CD14-positive monocyte (primary cell): ENCODE data around the gene ZFP62. TPM values are rescaled to one million over a fixed set of nuclear protein-coding genes. Genes with fewer than 3 reads are reported as not detected.

Experiments used
- DNase-seq, 3 donors: peaks; one replicate each; pipeline ENCODE4 v3.0.0-alpha.2; 2011 to 2022
- H2AFZ ChIP-seq: 2 replicates; pipeline ENCODE4 v1.6.0; 2012; ENCODE audit warnings: mild to moderate bottlenecking, low read depth, low read length, inconsistent platforms; ENCODE audit not compliant: insufficient read depth, poor library complexity, severe bottlenecking
- H3K27ac ChIP-seq, 2 donors: 1 replicate in 1 of 2; 2 replicates in 1 of 2; pipeline ENCODE4 v1.5.1; 2012 to 2013; ENCODE audit warnings: low read length in 2 of 2, control low read depth in 1 of 2, inconsistent platforms in 1 of 2, low read depth in 1 of 2, mild to moderate bottlenecking in 1 of 2
- H3K27me3 ChIP-seq, 2 donors: one replicate each; pipeline versions ENCODE4 v1.6.0 to v1.6.1; 2011 to 2013; ENCODE audit warnings: low read length in 2 of 2; ENCODE audit not compliant: control insufficient read depth in 2 of 2, insufficient read depth in 2 of 2
- H3K36me3 ChIP-seq, 2 donors: replicated peaks in 1 of 2; 1 replicate in 1 of 2; 2 replicates in 1 of 2; pipeline versions ENCODE4 v1.5.1 to v1.6.1; 2012 to 2013; ENCODE audit warnings: low read length in 2 of 2, control low read depth in 1 of 2, inconsistent platforms in 1 of 2, mild to moderate bottlenecking in 1 of 2; ENCODE audit not compliant: insufficient read depth in 2 of 2, control insufficient read depth in 1 of 2
- H3K4me1 ChIP-seq, 2 donors: 1 replicate in 1 of 2; 2 replicates in 1 of 2; pipeline versions ENCODE4 v1.5.1 to v1.6.1; 2012 to 2013; ENCODE audit warnings: low read length in 2 of 2, control low read depth in 1 of 2, inconsistent platforms in 1 of 2, mild to moderate bottlenecking in 1 of 2, moderate library complexity in 1 of 2; ENCODE audit not compliant: insufficient read depth in 2 of 2, control insufficient read depth in 1 of 2
- H3K4me2 ChIP-seq: replicated peaks from 2 replicates; pipeline ENCODE3; 2012; ENCODE audit warnings: low read length, moderate library complexity, mild to moderate bottlenecking; ENCODE audit not compliant: poor library complexity, severe bottlenecking; ENCODE audit errors: extremely low read depth
- H3K4me3 ChIP-seq, 3 experiments: fragments of 200-600 bp in 1 of 3; sonication (generic) in 1 of 3; replicated peaks in 1 of 3; 1 replicate in 2 of 3; 2 replicates in 1 of 3; pipeline ENCODE4 v1.5.1; 2011 to 2013; ENCODE audit warnings: low read length in 3 of 3, mild to moderate bottlenecking in 3 of 3, control low read depth in 2 of 3, low read depth in 2 of 3, inconsistent platforms in 1 of 3, moderate library complexity in 1 of 3
- H3K79me2 ChIP-seq: 2 replicates; pipeline ENCODE4 v1.6.0; 2012; ENCODE audit warnings: mild to moderate bottlenecking, control low read depth, inconsistent platforms, low read length, moderate library complexity; ENCODE audit not compliant: insufficient read depth
- H3K9ac ChIP-seq: 2 replicates; pipeline ENCODE4 v1.6.0; 2017; ENCODE audit warnings: low read length, mild to moderate bottlenecking; ENCODE audit not compliant: insufficient read depth, poor library complexity, severe bottlenecking
- H3K9me3 ChIP-seq, 2 donors: replicated peaks in 1 of 2; 1 replicate in 1 of 2; 2 replicates in 1 of 2; pipeline versions ENCODE4 v1.5.1 to v1.6.1; 2012 to 2013; ENCODE audit warnings: low read length in 2 of 2, control low read depth in 1 of 2; ENCODE audit not compliant: control insufficient read depth in 1 of 2, insufficient read depth in 1 of 2
- H4K20me1 ChIP-seq: 2 replicates; pipeline ENCODE4 v1.6.0; 2012; ENCODE audit warnings: mild to moderate bottlenecking, low read length, control low read depth, moderate library complexity; ENCODE audit not compliant: insufficient read depth
- H3K27ac Mint-ChIP-seq, 7 donors: one replicate each; pipeline ENCODE4 v1.8.0; 2020; ENCODE audit warnings: mild to moderate bottlenecking in 7 of 7, mixed read lengths in 7 of 7, moderate library complexity in 6 of 7, inconsistent platforms in 2 of 7
- H3K27me3 Mint-ChIP-seq, 3 donors: one replicate each; pipeline ENCODE4 v1.8.0; 2021 to 2022; ENCODE audit warnings: low read depth in 3 of 3, mild to moderate bottlenecking in 3 of 3, mixed read lengths in 3 of 3, moderate library complexity in 3 of 3, inconsistent platforms in 1 of 3
- H3K36me3 Mint-ChIP-seq, 2 donors: one replicate each; pipeline ENCODE4 v1.8.0; 2020; ENCODE audit warnings: mixed read lengths in 2 of 2, inconsistent platforms in 1 of 2, mild to moderate bottlenecking in 1 of 2
- H3K4me1 Mint-ChIP-seq: one replicate; pipeline ENCODE4 v1.8.0; 2020; ENCODE audit warnings: mild to moderate bottlenecking, mixed read lengths
- H3K4me3 Mint-ChIP-seq, 2 donors: one replicate each; pipeline ENCODE4 v1.8.0; 2020; ENCODE audit warnings: mild to moderate bottlenecking in 2 of 2, mixed read lengths in 2 of 2, moderate library complexity in 1 of 2
- H3K9me3 Mint-ChIP-seq, 7 donors: one replicate each; pipeline ENCODE4 v1.8.0; 2020 to 2022; ENCODE audit warnings: mixed read lengths in 7 of 7, mild to moderate bottlenecking in 6 of 7, moderate library complexity in 6 of 7, inconsistent platforms in 2 of 7
- WGBS: methylation state at CpG from one replicate; pipeline ENCODE4 v1.1.5; 2013; ENCODE audit warnings: missing lambda C conversion rate; ENCODE audit not compliant: insufficient coverage; 5-methylcytosine and 5-hydroxymethylcytosine counted together
- intact Hi-C, 2 donors: fragments of 100-400 bp; cut with micrococcal nuclease; formaldehyde crosslinking; loops; one replicate each; pipeline versions ENCODE4 v1.15.0 to v1.15.1; 2023
- polyA plus RNA-seq, 3 donors: library from polyadenylated mRNA; depleted of rRNA in 1 of 3; unstranded in 2 of 3; stranded (reverse) in 1 of 3; fragments of 300-500 nt in 2 of 3; fragments of >200 nt in 1 of 3; fragmentation: Illumina TruSeq in 2 of 3; gene quantifications; 1 replicate in 2 of 3; 2 replicates in 1 of 3; pipeline ENCODE4 v1.2.3, GENCODE V29; 2012 to 2021
- TF ChIP-seq, protein P1 (sequence below): fragments of 200-600 bp; IDR thresholded peaks from one replicate; pipeline ENCODE4 v1.8.0; 2022; ENCODE audit warnings: antibody characterized with exemption, mild to moderate bottlenecking

Gene ZFP62
- polyA plus RNA-seq, 3 donors = 4.1 to 7.1 (median 6.5) TPM

DNA sequence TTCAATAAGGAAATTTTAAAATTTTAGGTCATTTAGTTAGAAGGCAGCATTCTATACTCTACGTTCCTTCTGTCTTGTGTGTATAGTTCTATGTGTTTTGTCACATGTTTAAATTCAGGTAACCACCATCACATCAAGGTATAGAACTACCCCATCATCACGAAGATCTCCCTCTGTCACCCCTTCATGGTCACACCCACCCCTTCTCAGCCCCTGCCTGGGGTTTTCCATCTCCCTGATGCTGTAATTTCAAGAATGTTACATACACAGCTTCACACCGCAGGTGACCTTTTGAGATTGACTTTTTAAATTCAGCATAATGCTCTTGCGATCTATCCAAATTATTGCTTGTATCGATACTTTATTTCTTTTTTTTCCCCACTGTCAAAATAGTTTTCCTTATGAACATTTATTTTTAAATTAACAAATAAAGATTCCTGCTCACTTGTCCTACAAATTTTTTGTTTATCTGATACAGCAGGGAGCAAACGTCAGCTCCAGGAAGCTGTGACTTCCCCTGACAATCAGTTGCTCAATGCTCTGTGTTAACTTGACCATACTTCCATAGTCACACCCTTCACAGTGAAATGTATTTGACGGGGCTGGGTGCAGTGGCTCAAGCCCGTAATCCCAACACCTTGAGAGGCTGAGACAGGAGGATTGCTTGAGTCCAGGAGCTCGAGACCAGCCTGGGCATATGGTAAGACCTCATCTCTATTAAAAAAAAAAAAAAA is 48.1 kb upstream of the ZFP62 start:
- Histone ChIP-seq H2AFZ (no peak overlapping the region), H3K36me3 (no peaks in the 10 kb centered on the region), H3K27ac (peak overlapping the region in 1 of 2 donors; percentile 14), H3K9ac (no peak overlapping the region), H3K79me2 (no peaks in the 10 kb centered on the region), H4K20me1 (no peaks in the 10 kb centered on the region), H3K4me1 (peaks cover 12 to 15% of the 10 kb centered on the region in 2 donors), H3K4me2 (no peak overlapping the region), H3K27me3 (no peaks in the 10 kb centered on the region), H3K4me3 (no peak overlapping the region), H3K9me3 (peaks cover 6 to 7% of the 10 kb centered on the region in 2 donors)
- Mint-ChIP-seq H3K36me3 (no peaks in the 10 kb centered on the region), H3K4me3 (peak overlapping the region in 1 of 2 donors; percentile 40), H3K4me1 (peaks cover 26% of the 10 kb centered on the region), H3K27me3 (peaks cover 0 to 7% (median 0%) of the 10 kb centered on the region in 3 donors), H3K9me3 (peaks cover 3 to 10% (median 4%) of the 10 kb centered on the region in 7 donors), H3K27ac (peak overlapping the region in 4 of 7 donors; percentile 28 to 83 (median 54))
- TF ChIP-seq, protein P1, sequence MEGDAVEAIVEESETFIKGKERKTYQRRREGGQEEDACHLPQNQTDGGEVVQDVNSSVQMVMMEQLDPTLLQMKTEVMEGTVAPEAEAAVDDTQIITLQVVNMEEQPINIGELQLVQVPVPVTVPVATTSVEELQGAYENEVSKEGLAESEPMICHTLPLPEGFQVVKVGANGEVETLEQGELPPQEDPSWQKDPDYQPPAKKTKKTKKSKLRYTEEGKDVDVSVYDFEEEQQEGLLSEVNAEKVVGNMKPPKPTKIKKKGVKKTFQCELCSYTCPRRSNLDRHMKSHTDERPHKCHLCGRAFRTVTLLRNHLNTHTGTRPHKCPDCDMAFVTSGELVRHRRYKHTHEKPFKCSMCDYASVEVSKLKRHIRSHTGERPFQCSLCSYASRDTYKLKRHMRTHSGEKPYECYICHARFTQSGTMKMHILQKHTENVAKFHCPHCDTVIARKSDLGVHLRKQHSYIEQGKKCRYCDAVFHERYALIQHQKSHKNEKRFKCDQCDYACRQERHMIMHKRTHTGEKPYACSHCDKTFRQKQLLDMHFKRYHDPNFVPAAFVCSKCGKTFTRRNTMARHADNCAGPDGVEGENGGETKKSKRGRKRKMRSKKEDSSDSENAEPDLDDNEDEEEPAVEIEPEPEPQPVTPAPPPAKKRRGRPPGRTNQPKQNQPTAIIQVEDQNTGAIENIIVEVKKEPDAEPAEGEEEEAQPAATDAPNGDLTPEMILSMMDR = no peak
- 50% methylated on average over 2 of the region's 9 CpGs for WGBS
- intact Hi-C loops = no loop called here
- DNase-seq = peak; percentile 16 to 41 (median 20)

GRCh38 chr5:180908400-180908799 is 47.3 kb upstream of the ZFP62 start:
- peaks cover 12 to 15% of the 10 kb centered on the region in 2 donors for H3K4me1 ChIP-seq
- Mint-ChIP-seq H3K27ac (peak overlapping the region in 1 of 7 donors; percentile 83), H3K4me3 (no peak overlapping the region), H3K27me3 (peaks cover 0 to 7% (median 0%) of the 10 kb centered on the region in 3 donors), H3K9me3 (peaks cover 3 to 6% (median 4%) of the 10 kb centered on the region in 7 donors), H3K4me1 (peaks cover 26% of the 10 kb centered on the region), H3K36me3 (no peaks in the 10 kb centered on the region)
- no peak overlapping the region for H3K4me3 ChIP-seq
- no peaks in the 10 kb centered on the region for H3K79me2 ChIP-seq
- H4K20me1 ChIP-seq = no peaks in the 10 kb centered on the region
- 95% methylated on average over 2 of the region's 9 CpGs for WGBS
- no peaks in the 10 kb centered on the region for H3K27me3 ChIP-seq
- no peak for DNase-seq
- H3K36me3 ChIP-seq = no peaks in the 10 kb centered on the region
- H2AFZ ChIP-seq = no peak overlapping the region
- H3K4me2 ChIP-seq = no peak overlapping the region
- no peak overlapping the region for H3K27ac ChIP-seq
- intact Hi-C loops = no loop called here
- no peak overlapping the region for H3K9ac ChIP-seq
- TF ChIP-seq, protein P1 = no peak
- H3K9me3 ChIP-seq = peaks cover 4 to 7% of the 10 kb centered on the region in 2 donors
